Pancreas (tissue), 10 donors: ENCODE measurements around the gene SEC14L5. TPM values are rescaled to one million over a fixed set of nuclear protein-coding genes. Genes with fewer than 3 reads are reported as not detected.

Experiments
- ATAC-seq, 4 donors: fragments of 200-7000 bp; cut with Tn5 transposase; one replicate each; pipeline versions ENCODE4 v1.8.0 to v1.9.1; 2020; ENCODE audit warnings: mild to moderate bottlenecking in 4 of 4, moderate library complexity in 4 of 4
- DNase-seq, 6 donors: peaks; one replicate each; pipeline ENCODE4 v3.0.0-alpha.2; 2020
- FAIRE-seq: peaks from 2 replicates; lab custom pipeline; 2012; peaks lifted over from hg19 to GRCh38; lab: Jason Lieb, UNC
- H3K27ac ChIP-seq, 4 donors: fragments of 200-600 bp; sonication (generic); 1 replicate in 3 of 4; 2 replicates in 1 of 4; pipeline versions ENCODE4 v1.5.0 to v1.8.0; 2020
- H3K27me3 ChIP-seq, 4 donors: fragments of 200-600 bp; one replicate each; pipeline ENCODE4 v1.8.0; 2021
- H3K36me3 ChIP-seq, 3 donors: fragments of 200-600 bp; sonication (generic) in 1 of 3; one replicate each; pipeline versions ENCODE4 v1.5.0 to v1.8.0; 2020 to 2021
- H3K4me1 ChIP-seq, 3 donors: fragments of 200-600 bp; one replicate each; pipeline ENCODE4 v1.8.0; 2021
- H3K4me3 ChIP-seq, 4 donors: fragments of 200-600 bp; sonication (generic) in 2 of 4; one replicate each; pipeline versions ENCODE4 v1.5.0 to v1.8.0; 2020 to 2021
- H3K9me3 ChIP-seq, 4 donors: fragments of 200-600 bp; one replicate each; pipeline ENCODE4 v1.8.0; 2021
- CTCF ChIP-seq, 4 donors: fragments of 200-600 bp; sonication (generic) in 3 of 4; IDR thresholded peaks; one replicate each; pipeline versions ENCODE4 v1.5.0 to v1.8.0; 2021; ENCODE audit warnings: antibody characterized with exemption in 4 of 4
- WGBS, 2 donors: extraction: QIAGEN DNeasy Blood & Tissue Kit; methylation state at CpG; one replicate each; pipeline ENCODE4 v1.1.7; 2013; 5-methylcytosine and 5-hydroxymethylcytosine counted together
- intact Hi-C, 3 donors: fragments of 100-400 bp; cut with DNase I; formaldehyde crosslinking; loops; one replicate each; pipeline versions ENCODE4 v1.11.1 to v1.14.2; 2022
- polyA plus RNA-seq, 2 donors: library from polyadenylated mRNA; stranded (reverse); fragments of 200-250 nt; gene quantifications; one replicate each; pipeline ENCODE4 v1.2.3, GENCODE V29; 2013
- total RNA-seq, 6 donors: library from RNA; stranded (reverse); fragmentation: NEBNext Ultra II Directional in 4 of 6; extraction: Animal tissue kit (Norgen Biotek cat#: 25700) in 4 of 6; gene quantifications; one replicate each; pipeline versions ENCODE4 v1.2.1 to v1.2.4, GENCODE V29; 2021 to 2023
- donor health status: healthy with polysubstance abuse.
- donor health status: DM: no; HTN: no; CAD: no; lungs with moderate emphysema.
- donor health status: DM: no; HTN: no; CAD: no.
- donor health status: control.
- donor health status: control.
- donor health status: Bipolar disorder and iron deficiency.
- donor health status: DM: yes; HTN: yes; CAD: no.
- donor health status: DM: no; HTN: no; CAD: no.
- donor health status: DM: no; HTN: no; CAD: no.
- donor health status: DM: yes; HTN: yes; CAD: no.

The SEC14L5 gene
- total and polyA plus RNA-seq, 8 donors: 0.22 to 0.79 (median 0.51) TPM

- FAIRE-seq (no peak), DNase-seq (no peak), ATAC-seq (no peak)
- 74 to 75% methylated on average over 19 of the region's 19 CpGs for WGBS, 2 donors
- Histone ChIP-seq H3K9me3 (no peaks in the 10 kb centered on the region), H3K4me1 (no peaks in the 10 kb centered on the region), H3K27ac (no peak overlapping the region), H3K4me3 (no peak overlapping the region), H3K27me3 (no peaks in the 10 kb centered on the region), H3K36me3 (no peaks in the 10 kb centered on the region)
- intact Hi-C loops: no loop called here
- TF ChIP-seq CTCF (IDR thresholded peaks at IDR 0.05): no peak
These were observed 104.9 kb downstream of the SEC14L5 start for GRCh38 chr16:5062790-5063765.

- intact Hi-C loops: no loop called here
- no peak for TF ChIP-seq CTCF (IDR thresholded peaks at IDR 0.05)
- Histone ChIP-seq H3K4me3 (no peak overlapping the region), H3K36me3 (no peaks in the 10 kb centered on the region), H3K27me3 (no peaks in the 10 kb centered on the region), H3K4me1 (no peaks in the 10 kb centered on the region), H3K9me3 (no peaks in the 10 kb centered on the region), H3K27ac (no peak overlapping the region)
- 36 to 39% methylated on average over 7 of the region's 7 CpGs for WGBS, 2 donors
- ATAC-seq (peak in 3 of 4 donors; percentile 21 to 53 (median 47)), DNase-seq (peak in 1 of 6 donors; percentile 40), FAIRE-seq (no peak)
These were observed 106.8 kb downstream of the SEC14L5 start for GRCh38 chr16:5064915-5065314.

- ATAC-seq (peak in 3 of 4 donors; percentile 34 to 62 (median 59)), FAIRE-seq (no peak), DNase-seq (no peak)
- no peak for TF ChIP-seq CTCF (IDR thresholded peaks at IDR 0.05)
- H3K9me3 ChIP-seq: no peaks in the 10 kb centered on the region
- WGBS, 2 donors: 45 to 50% methylated on average over 8 of the region's 8 CpGs
- no peaks in the 10 kb centered on the region for H3K4me1 ChIP-seq
- H3K27me3 ChIP-seq: no peaks in the 10 kb centered on the region
- no peaks in the 10 kb centered on the region for H3K36me3 ChIP-seq
- no peak overlapping the region for H3K27ac ChIP-seq
- intact Hi-C loops: no loop called here
- no peak overlapping the region for H3K4me3 ChIP-seq
These were observed 107.2 kb downstream of the SEC14L5 start for GRCh38 chr16:5065326-5065725.

DNA sequence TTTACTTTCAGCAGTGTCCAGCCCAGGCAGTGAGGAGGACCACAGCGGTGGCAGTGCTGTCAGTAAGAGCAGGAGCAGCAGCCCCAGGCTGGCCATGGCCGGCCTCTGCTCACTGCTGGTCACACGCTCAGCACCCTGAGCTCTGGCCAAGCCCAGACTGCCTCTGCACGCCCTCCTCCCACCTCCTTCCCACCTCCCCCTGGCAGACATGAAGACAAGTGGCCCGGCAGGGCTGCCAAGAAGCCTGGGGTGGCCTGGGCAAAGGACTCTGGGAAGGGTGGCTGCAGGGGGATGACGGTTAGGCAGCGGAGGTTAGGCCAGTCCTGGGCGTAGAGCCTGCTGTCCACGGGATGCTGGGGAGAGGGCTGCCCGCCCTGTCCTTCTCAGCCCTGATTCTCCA lies 107.7 kb downstream of the SEC14L5 start, which contains the start of gene C16orf89:
Gene C16orf89, minus strand, starts transcription at position 144 of the 400 bp plus-strand sequence. Its CDS starts 48 bp downstream, at position 96.
- Histone ChIP-seq H3K27me3 (no peaks in the 10 kb centered on the region), H3K9me3 (no peaks in the 10 kb centered on the region), H3K4me3 (no peak within 1 kb of the TSS), H3K36me3 (no peaks in the 10 kb centered on the region), H3K27ac (no peak within 1 kb of the TSS), H3K4me1 (no peaks in the 10 kb centered on the region)
- intact Hi-C loops: no loop called here
- WGBS, 2 donors: 60 to 63% methylated on average over 8 to 10 of the region's 10 CpGs
- no peak for TF ChIP-seq CTCF (IDR thresholded peaks at IDR 0.05)
- DNase-seq (no peak), FAIRE-seq (no peak), ATAC-seq (peak in 3 of 4 donors; percentile 25 to 67 (median 55))

GRCh38 chr16:5066511-5066910 lies 108.4 kb downstream of the SEC14L5 start:
- Histone ChIP-seq H3K27me3 (no peaks in the 10 kb centered on the region), H3K4me1 (no peaks in the 10 kb centered on the region), H3K9me3 (no peaks in the 10 kb centered on the region), H3K4me3 (no peak overlapping the region), H3K27ac (no peak overlapping the region), H3K36me3 (no peaks in the 10 kb centered on the region)
- FAIRE-seq: no peak
- no peak for TF ChIP-seq CTCF (IDR thresholded peaks at IDR 0.05)
- WGBS, 2 donors: 67 to 76% methylated on average over 6 of the region's 6 CpGs
- intact Hi-C loops: no loop called here
- no peak for DNase-seq
- no peak for ATAC-seq
